HUES6 (cell line): ENCODE measurements around the gene LETM1.

Experiments
- H3K27ac ChIP-seq: 2 replicates; pipeline ENCODE4 v1.7.0; 2013; ENCODE audit warnings: low read depth, mild to moderate bottlenecking, low read length, inconsistent platforms
- H3K27me3 ChIP-seq: 2 replicates; pipeline ENCODE4 v1.6.1; 2013; ENCODE audit warnings: low read length; ENCODE audit not compliant: control insufficient read depth, insufficient read depth
- H3K36me3 ChIP-seq: 2 replicates; pipeline ENCODE4 v1.6.1; 2013; ENCODE audit warnings: low read length; ENCODE audit not compliant: control insufficient read depth, insufficient read depth
- H3K4me1 ChIP-seq: 2 replicates; pipeline ENCODE4 v1.6.1; 2013; ENCODE audit warnings: low read length; ENCODE audit not compliant: control insufficient read depth, insufficient read depth
- H3K4me3 ChIP-seq: 2 replicates; pipeline ENCODE4 v1.5.1; 2013; ENCODE audit warnings: low read depth, low read length
- H3K9ac ChIP-seq: one replicate; pipeline ENCODE4 v1.6.1; 2013; ENCODE audit warnings: mild to moderate bottlenecking, low read length
- H3K9me3 ChIP-seq: 2 replicates; pipeline ENCODE4 v1.6.1; 2013; ENCODE audit warnings: low read depth, low read length; ENCODE audit not compliant: control insufficient read depth, insufficient read depth

LETM1 gene

DNA sequence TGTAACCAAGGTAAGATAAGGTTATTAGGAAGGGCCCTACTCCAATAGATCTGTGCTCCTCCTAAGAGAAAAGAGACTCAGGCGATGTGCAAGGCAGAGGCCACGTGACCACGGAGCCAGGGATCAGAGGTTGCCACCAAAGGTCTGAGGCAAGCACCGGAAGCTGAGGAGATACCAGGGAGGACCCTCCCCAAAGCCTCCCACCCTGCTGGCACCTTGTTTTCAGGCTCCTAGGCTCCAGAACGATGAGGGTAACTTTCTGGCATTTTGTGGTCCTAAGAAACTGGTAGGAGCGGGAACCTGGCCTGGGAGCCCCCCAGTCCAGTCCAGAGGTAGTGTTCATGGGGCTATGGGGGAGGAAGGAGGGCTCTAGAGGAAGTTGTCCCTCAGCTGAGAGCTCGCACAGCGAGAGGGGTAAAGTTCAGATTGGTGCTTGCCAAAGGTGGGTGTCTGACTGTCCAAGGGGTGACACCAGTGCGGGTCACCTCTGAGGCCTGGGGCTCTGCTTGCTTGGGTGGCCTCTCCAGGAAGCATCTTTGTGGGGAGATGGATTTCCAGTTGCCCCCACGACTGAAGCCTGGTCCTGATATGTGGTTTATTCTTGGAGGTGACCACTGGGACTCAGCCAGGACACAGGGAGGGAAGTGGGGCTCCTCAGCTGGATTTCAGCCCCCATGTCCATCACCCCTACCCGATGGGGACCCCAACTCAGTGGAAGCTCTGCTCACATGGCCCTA, 7.5 kb upstream of the LETM1 start:
- Histone ChIP-seq H3K36me3 (no peaks in the 10 kb centered on the region), H3K27me3 (peaks cover 98% of the 10 kb centered on the region), H3K4me3 (no peak overlapping the region), H3K9me3 (no peaks in the 10 kb centered on the region), H3K27ac (no peak overlapping the region), H3K9ac (no peak overlapping the region), H3K4me1 (peaks cover 15% of the 10 kb centered on the region; the same call in 1 of the 2 replicates)

DNA sequence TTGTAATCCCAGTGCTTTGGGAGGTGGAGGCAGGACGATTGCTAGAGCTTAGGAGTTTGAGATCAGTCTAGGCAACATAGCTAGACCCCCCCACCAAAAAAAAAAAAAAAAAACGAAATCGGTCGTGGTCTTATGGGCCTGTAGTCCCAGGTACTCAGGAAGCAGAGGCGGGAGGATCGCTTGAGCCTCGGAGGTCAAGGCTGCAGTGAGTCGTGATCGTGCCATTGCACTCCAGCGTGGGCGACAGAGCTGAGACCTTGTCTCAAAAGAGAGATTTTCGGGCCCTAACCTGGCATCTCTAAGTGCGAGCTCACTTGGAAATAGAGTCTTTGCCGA, 7.0 kb upstream of the LETM1 start:
- Histone ChIP-seq H3K27me3 (peaks cover 98% of the 10 kb centered on the region), H3K9ac (no peak overlapping the region), H3K36me3 (no peaks in the 10 kb centered on the region), H3K4me3 (peak overlapping the region; percentile 43; the same call in 1 of the 2 replicates), H3K9me3 (no peaks in the 10 kb centered on the region), H3K4me1 (peaks cover 15% of the 10 kb centered on the region; the same call in 1 of the 2 replicates), H3K27ac (no peak overlapping the region)

DNA sequence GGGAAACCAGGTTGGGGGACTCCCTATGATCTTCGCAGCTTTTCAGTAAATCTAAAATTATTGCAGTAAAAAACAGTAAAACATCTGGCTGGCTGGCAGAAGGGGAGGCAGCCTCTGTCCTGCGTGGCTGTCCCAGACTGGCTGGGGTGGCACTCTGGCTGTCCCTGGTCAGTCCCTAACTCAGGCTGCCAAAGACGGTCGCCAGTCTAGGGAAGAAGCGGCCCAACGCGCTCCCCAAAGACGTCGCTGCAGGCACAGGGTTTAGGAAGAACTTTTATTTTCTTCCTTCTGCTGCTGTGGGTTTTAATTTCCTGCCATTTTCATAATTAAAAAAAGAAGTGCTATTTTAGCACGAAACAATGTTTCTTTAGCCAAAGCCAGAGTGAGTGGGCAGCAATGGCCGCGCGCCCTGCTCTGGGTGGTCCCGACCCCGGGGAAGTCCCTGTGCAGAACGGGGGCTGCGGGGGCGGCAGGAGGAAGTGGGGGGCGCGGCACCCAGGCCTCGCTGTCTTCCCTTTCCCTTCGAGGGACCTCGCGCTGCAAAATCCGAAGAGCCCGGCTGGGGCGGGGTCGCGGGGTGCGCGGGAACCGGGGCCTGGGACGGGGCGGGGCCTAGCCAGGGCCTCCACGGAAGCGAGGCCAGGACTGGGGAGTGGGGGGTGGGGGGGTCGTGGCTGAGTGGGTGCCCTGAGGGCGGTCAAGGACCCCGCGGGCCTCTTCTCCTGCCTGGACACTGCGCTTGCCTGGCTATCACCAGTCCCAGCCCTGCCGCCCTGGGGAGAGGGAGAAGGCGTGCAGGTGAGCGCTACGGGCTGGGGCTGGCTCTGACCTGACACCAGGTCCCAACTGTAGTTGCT, 6.3 kb upstream of the LETM1 start:
- Histone ChIP-seq H3K9ac (no peak overlapping the region), H3K4me3 (peak overlapping the region; percentile 43), H3K27ac (no peak overlapping the region), H3K9me3 (no peaks in the 10 kb centered on the region), H3K36me3 (no peaks in the 10 kb centered on the region), H3K4me1 (peaks cover 15% of the 10 kb centered on the region; the same call in 1 of the 2 replicates), H3K27me3 (peaks cover 98% of the 10 kb centered on the region)

DNA sequence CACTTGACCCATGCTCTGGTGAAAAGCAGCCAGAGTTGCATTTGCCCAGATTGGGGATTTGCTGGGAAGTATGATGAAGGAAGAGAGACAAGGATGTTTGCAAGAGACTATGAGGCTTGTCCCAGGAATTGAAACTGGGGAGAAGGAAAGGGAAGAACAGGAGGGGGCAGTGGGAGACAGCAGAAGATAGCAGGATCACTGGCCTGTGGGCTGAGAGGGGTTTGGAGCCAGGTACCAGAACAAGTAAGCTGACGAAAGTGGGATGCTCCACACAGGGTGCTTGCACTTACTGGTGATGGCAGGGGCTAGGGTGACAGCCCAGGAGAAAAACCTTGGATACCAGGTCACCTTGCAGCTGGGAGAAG, 3.4 kb upstream of the LETM1 start:
- Histone ChIP-seq H3K9ac (no peak overlapping the region), H3K27ac (no peak overlapping the region), H3K27me3 (peaks cover 80% of the 10 kb centered on the region), H3K4me1 (peaks cover 21% of the 10 kb centered on the region; the same call in 1 of the 2 replicates), H3K36me3 (no peaks in the 10 kb centered on the region), H3K9me3 (no peaks in the 10 kb centered on the region), H3K4me3 (no peak overlapping the region)

GRCh38 chr4:1857931-1858330, 2.0 kb upstream of the LETM1 start:
- Histone ChIP-seq H3K4me1 (peaks cover 14% of the 10 kb centered on the region; the same call in 1 of the 2 replicates), H3K9me3 (no peaks in the 10 kb centered on the region), H3K9ac (no peak overlapping the region), H3K27ac (no peak overlapping the region), H3K36me3 (no peaks in the 10 kb centered on the region), H3K4me3 (no peak overlapping the region), H3K27me3 (peaks cover 65% of the 10 kb centered on the region)

- Histone ChIP-seq H3K9me3 (no peaks in the 10 kb centered on the region), H3K4me3 (peak overlapping the region; percentile 83), H3K9ac (peak overlapping the region; percentile 82), H3K36me3 (no peaks in the 10 kb centered on the region), H3K4me1 (peaks cover 9% of the 10 kb centered on the region; the same call in 1 of the 2 replicates), H3K27ac (no peak overlapping the region), H3K27me3 (peaks cover 57% of the 10 kb centered on the region)
These were observed 1.2 kb upstream of the LETM1 start for GRCh38 chr4:1856943-1857699.

DNA sequence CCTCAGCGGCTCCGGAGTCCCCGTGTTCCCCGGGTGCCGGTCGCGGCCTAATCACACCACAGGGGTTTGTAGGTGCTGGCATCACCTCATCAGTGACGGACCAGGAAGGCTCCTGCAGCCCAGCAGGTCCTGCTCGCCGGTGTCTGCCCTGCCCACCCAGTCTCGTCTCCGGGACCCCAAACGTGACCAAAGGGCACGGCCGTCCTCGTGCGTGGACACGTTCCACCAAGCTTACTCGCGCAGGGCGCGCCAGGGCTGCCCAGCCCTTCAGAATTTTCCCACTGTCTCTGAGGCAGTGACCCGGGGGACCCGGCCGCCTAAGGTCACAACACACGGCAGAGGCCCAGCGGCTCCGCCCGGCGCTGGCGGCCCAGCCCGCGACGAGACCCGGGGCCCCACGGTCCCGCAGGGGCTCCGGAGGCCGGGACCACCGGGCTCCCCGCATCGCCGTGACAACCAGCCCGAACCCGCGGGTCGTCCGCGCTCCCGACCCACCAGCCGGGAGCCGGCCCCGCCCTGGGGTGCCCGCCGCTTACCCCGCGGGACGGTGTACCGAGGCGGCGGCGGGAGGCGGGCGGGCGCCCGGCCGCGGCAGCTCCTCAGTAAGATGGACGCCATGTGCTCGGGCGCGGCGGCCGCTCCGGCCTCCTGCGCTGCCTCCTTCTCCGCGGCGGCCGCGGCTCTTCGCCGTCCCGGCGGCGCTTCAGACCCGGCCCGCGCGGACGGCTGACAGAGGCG, 454 bp downstream of the LETM1 start:
- no peak overlapping the region for H3K27ac ChIP-seq
- H3K27me3 ChIP-seq: peaks cover 41% of the 10 kb centered on the region
- H3K9ac ChIP-seq: peak overlapping the region; percentile 80
- no peaks in the 10 kb centered on the region for H3K9me3 ChIP-seq
- no peaks in the 10 kb centered on the region for H3K36me3 ChIP-seq
- peaks cover 7% of the 10 kb centered on the region; the same call in 1 of the 2 replicates for H3K4me1 ChIP-seq
- peak overlapping the region; percentile 83 for H3K4me3 ChIP-seq

GRCh38 chr4:1854752-1855151, 1.2 kb downstream of the LETM1 start:
- Histone ChIP-seq H3K4me1 (peaks cover 7% of the 10 kb centered on the region; the same call in 1 of the 2 replicates), H3K27ac (no peak overlapping the region), H3K9me3 (no peaks in the 10 kb centered on the region), H3K27me3 (peaks cover 35% of the 10 kb centered on the region), H3K4me3 (peak overlapping the region; percentile 83), H3K36me3 (no peaks in the 10 kb centered on the region), H3K9ac (no peak overlapping the region)

DNA sequence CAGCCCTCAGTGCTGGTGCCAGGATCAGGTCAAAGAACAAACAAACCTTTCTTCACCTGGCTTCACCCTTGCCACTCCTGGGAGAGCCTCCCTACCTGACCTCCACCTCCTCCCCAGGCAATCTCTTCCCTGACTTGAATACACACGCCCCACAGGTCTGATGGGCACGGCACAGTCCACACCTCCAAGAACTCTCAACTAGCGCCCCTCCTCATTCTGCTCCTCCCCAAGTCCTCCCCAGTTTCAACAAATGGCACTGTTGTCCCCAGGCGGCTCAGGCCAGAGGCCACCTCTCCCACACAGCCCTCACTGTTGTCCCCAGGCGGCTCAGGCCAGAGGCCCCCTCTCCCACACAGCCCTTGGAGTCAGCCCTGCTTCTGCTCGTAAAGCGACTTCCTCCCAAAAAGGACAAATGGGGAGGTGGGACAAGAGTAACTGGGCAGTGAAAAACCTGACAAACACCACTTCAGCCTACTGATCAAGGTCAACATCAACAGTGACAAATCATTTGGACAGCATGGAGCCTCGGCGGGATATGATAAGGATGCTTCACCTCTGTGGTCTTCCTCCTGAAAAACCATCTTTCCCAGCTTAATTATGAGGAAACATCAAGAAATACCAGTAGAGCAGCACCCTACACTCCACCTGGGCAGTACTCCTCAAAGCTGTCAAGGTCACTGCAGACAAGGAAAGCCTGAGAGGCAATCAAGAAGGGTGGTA, 2.9 kb downstream of the LETM1 start:
- H3K4me1 ChIP-seq: peaks cover 7% of the 10 kb centered on the region; the same call in 1 of the 2 replicates
- no peaks in the 10 kb centered on the region for H3K9me3 ChIP-seq
- H3K36me3 ChIP-seq: peaks cover 3% of the 10 kb centered on the region; the same call in 1 of the 2 replicates
- H3K27ac ChIP-seq: no peak overlapping the region
- H3K27me3 ChIP-seq: peaks cover 18% of the 10 kb centered on the region
- no peak overlapping the region for H3K4me3 ChIP-seq
- H3K9ac ChIP-seq: no peak overlapping the region
